Activated T-helper 2 cell treated with anti-CD3 and anti-CD28 coated beads, Interferon-gamma antibody, Interleukin-2, Interleukin-4, amounts not matched to agents 10 μg/mL and 5 μg/mL and 100 μg/mL, durations not matched to agents 14 hours and 24 hours and 36 hours (primary cell): ENCODE results near the gene CDHR1. TPM values are rescaled to one million over a fixed set of nuclear protein-coding genes. Genes with fewer than 3 reads are reported as not detected.

Experiments
- DNase-seq: peaks from one replicate; pipeline ENCODE4 v3.0.0; 2021; ENCODE audit warnings: low spot score
- H3K27ac Mint-ChIP-seq: one replicate; pipeline ENCODE4 v1.8.0; 2021; ENCODE audit warnings: mixed read lengths
- H3K27me3 Mint-ChIP-seq: one replicate; pipeline ENCODE4 v1.8.0; 2021; ENCODE audit warnings: low read depth, mixed read lengths
- H3K36me3 Mint-ChIP-seq: one replicate; pipeline ENCODE4 v1.8.0; 2021; ENCODE audit warnings: low read depth, mixed read lengths
- H3K4me1 Mint-ChIP-seq: one replicate; pipeline ENCODE4 v1.8.0; 2021; ENCODE audit warnings: low read depth, mixed read lengths
- H3K4me3 Mint-ChIP-seq: one replicate; pipeline ENCODE4 v1.8.0; 2021; ENCODE audit warnings: low read depth, mild to moderate bottlenecking, moderate library complexity, mixed read lengths
- H3K9me3 Mint-ChIP-seq: one replicate; pipeline ENCODE4 v1.8.0; 2021; ENCODE audit warnings: mixed read lengths
- intact Hi-C: fragments of 100-400 bp; cut with micrococcal nuclease; formaldehyde crosslinking; loops from one replicate; pipeline ENCODE4 v1.15.1; 2023
- total RNA-seq: library from RNA; stranded (reverse); gene quantifications from 2 replicates; pipeline ENCODE4 v1.2.3, GENCODE V29; 2022

The CDHR1 gene
- total RNA-seq, 1 donor from 2014 or later: 0.32 TPM

- Mint-ChIP-seq H3K36me3 (no peaks in the 10 kb centered on the region), H3K4me1 (peaks cover 4% of the 10 kb centered on the region), H3K27ac (no peak overlapping the region), H3K9me3 (no peaks in the 10 kb centered on the region), H3K27me3 (peaks cover 6% of the 10 kb centered on the region), H3K4me3 (no peak overlapping the region)
- no peak for DNase-seq
- intact Hi-C loops: no loop called here
Observed at GRCh38 chr10:84254552-84255478, 60.5 kb downstream of the CDHR1 start.

GRCh38 chr10:84256510-84257342 is 62.4 kb downstream of the CDHR1 start:
- intact Hi-C loops: no loop called here
- no peak overlapping the region for H3K4me3 Mint-ChIP-seq
- peak; percentile 27 for DNase-seq
- no peaks in the 10 kb centered on the region for H3K9me3 Mint-ChIP-seq
- peaks cover 6% of the 10 kb centered on the region for H3K27me3 Mint-ChIP-seq
- no peak overlapping the region for H3K27ac Mint-ChIP-seq
- H3K36me3 Mint-ChIP-seq: no peaks in the 10 kb centered on the region
- H3K4me1 Mint-ChIP-seq: peaks cover 4% of the 10 kb centered on the region

- Mint-ChIP-seq H3K9me3 (no peaks in the 10 kb centered on the region), H3K27me3 (peaks cover 6% of the 10 kb centered on the region), H3K4me3 (no peak overlapping the region), H3K4me1 (peaks cover 4% of the 10 kb centered on the region), H3K36me3 (no peaks in the 10 kb centered on the region), H3K27ac (no peak overlapping the region)
- no peak for DNase-seq
- intact Hi-C loops: no loop called here
Observed at GRCh38 chr10:84257343-84258020, 63.1 kb downstream of the CDHR1 start.

GRCh38 chr10:84258034-84258695 is 63.8 kb downstream of the CDHR1 start:
- Mint-ChIP-seq H3K27ac (no peak overlapping the region), H3K4me1 (peaks cover 4% of the 10 kb centered on the region), H3K27me3 (peaks cover 7% of the 10 kb centered on the region), H3K9me3 (no peaks in the 10 kb centered on the region), H3K4me3 (no peak overlapping the region), H3K36me3 (no peaks in the 10 kb centered on the region)
- intact Hi-C loops: no loop called here
- DNase-seq: no peak

GRCh38 chr10:84261236-84261915 is 67.0 kb downstream of the CDHR1 start:
- Mint-ChIP-seq H3K4me3 (no peak overlapping the region), H3K27me3 (peaks cover 18% of the 10 kb centered on the region), H3K36me3 (no peaks in the 10 kb centered on the region), H3K9me3 (no peaks in the 10 kb centered on the region), H3K27ac (no peak overlapping the region), H3K4me1 (peaks cover 8% of the 10 kb centered on the region)
- DNase-seq: no peak
- intact Hi-C loops: loop anchor here (10.0 kb wide), 2 partner anchors 163 to 453 kb away; no protein-coding TSS in a partner anchor

- DNase-seq: no peak
- intact Hi-C loops: loop anchor here (10.0 kb wide), 2 partner anchors 162 to 452 kb away; no protein-coding TSS in a partner anchor
- Mint-ChIP-seq H3K36me3 (no peaks in the 10 kb centered on the region), H3K9me3 (no peaks in the 10 kb centered on the region), H3K4me1 (peaks cover 5% of the 10 kb centered on the region), H3K4me3 (no peak overlapping the region), H3K27ac (no peak overlapping the region), H3K27me3 (peaks cover 17% of the 10 kb centered on the region)
Observed at GRCh38 chr10:84262190-84262956, 68.0 kb downstream of the CDHR1 start.

GRCh38 chr10:84263716-84264115 is 69.4 kb downstream of the CDHR1 start:
- Mint-ChIP-seq H3K27me3 (peaks cover 26% of the 10 kb centered on the region), H3K4me1 (peaks cover 14% of the 10 kb centered on the region), H3K27ac (no peak overlapping the region), H3K36me3 (no peaks in the 10 kb centered on the region), H3K4me3 (no peak overlapping the region), H3K9me3 (no peaks in the 10 kb centered on the region)
- no peak for DNase-seq
- intact Hi-C loops: loop anchor here (1.0 to 10.0 kb wide), 4 partner anchors 111 to 451 kb away; no protein-coding TSS in a partner anchor

GRCh38 chr10:84264611-84265141 is 70.3 kb downstream of the CDHR1 start:
- intact Hi-C loops: loop anchor here (1.0 to 10.0 kb wide), 4 partner anchors 110 to 450 kb away; no protein-coding TSS in a partner anchor
- H3K27ac Mint-ChIP-seq: no peak overlapping the region
- H3K4me1 Mint-ChIP-seq: peaks cover 17% of the 10 kb centered on the region
- H3K36me3 Mint-ChIP-seq: no peaks in the 10 kb centered on the region
- peak; percentile 47 for DNase-seq
- no peak overlapping the region for H3K4me3 Mint-ChIP-seq
- peaks cover 32% of the 10 kb centered on the region for H3K27me3 Mint-ChIP-seq
- H3K9me3 Mint-ChIP-seq: no peaks in the 10 kb centered on the region

GRCh38 chr10:84265418-84265817 is 71.1 kb downstream of the CDHR1 start:
- H3K27ac Mint-ChIP-seq: no peak overlapping the region
- H3K36me3 Mint-ChIP-seq: no peaks in the 10 kb centered on the region
- DNase-seq: no peak
- intact Hi-C loops: loop anchor here (10.0 kb wide), 2 partner anchors 159 to 449 kb away; no protein-coding TSS in a partner anchor
- no peaks in the 10 kb centered on the region for H3K9me3 Mint-ChIP-seq
- no peak overlapping the region for H3K4me3 Mint-ChIP-seq
- H3K27me3 Mint-ChIP-seq: peaks cover 33% of the 10 kb centered on the region
- peaks cover 17% of the 10 kb centered on the region for H3K4me1 Mint-ChIP-seq

- no peaks in the 10 kb centered on the region for H3K9me3 Mint-ChIP-seq
- peaks cover 20% of the 10 kb centered on the region for H3K4me1 Mint-ChIP-seq
- no peak overlapping the region for H3K4me3 Mint-ChIP-seq
- intact Hi-C loops: loop anchor here (1.0 to 10.0 kb wide), 5 partner anchors 26 to 447 kb away; partner anchors contain the start of gene CCSER2
- no peak overlapping the region for H3K27ac Mint-ChIP-seq
- H3K36me3 Mint-ChIP-seq: no peaks in the 10 kb centered on the region
- peak; percentile 63 for DNase-seq
- H3K27me3 Mint-ChIP-seq: peaks cover 39% of the 10 kb centered on the region
Observed at GRCh38 chr10:84267503-84268126, 73.3 kb downstream of the CDHR1 start.
